Measurements from ENCODE around the gene TYMS. TPM values are rescaled to one million over a fixed set of nuclear protein-coding genes. Genes with fewer than 3 reads are reported as not detected.

The TYMS gene
- total and polyA plus RNA-seq, 9 of the 15 experiments (the other 6 are each of a cell fraction or from before 2014, with no cell fraction given) = 69.1 to 409 (median 175) TPM

DNA sequence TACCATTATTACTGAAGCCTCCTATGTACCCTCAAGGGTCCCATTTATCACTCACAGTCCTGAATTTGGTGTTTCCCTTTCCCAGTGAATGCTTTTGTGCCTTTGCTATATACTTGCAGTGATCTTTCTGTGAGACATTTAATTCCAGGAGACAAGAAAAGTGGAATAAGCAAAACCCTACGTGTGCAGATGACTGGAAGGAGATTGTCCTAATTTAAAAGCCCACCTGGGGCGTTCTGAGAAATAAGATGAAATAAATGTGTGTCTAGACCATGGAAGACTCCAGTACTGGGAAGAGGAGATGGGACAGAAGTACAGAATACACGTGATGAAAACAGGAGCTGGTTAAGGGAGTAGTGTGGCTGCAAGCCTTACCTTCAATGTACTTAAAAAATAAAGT lies 19.3 kb downstream of the TYMS start:
- Histone ChIP-seq H3K4me3 (no peak overlapping the region), H2AFZ (ENCODE audit: low read depth, low read length) (no peak overlapping the region), H3K4me2 (ENCODE audit: insufficient read depth, low read length) (no peak overlapping the region), H3K79me2 (ENCODE audit: control insufficient read depth, insufficient read depth, low read length) (no peaks in the 10 kb centered on the region), H3K9me1 (ENCODE audit: control insufficient read depth, insufficient read depth, low read length) (no peaks in the 10 kb centered on the region), H3K9ac (ENCODE audit: insufficient read depth in 1 of 2, low read depth in 2 of 2, low read length in 2 of 2) (no peak overlapping the region), H3K9me3 (replicated peaks; ENCODE audit: control insufficient read depth, insufficient read depth, low read depth, low read length) (no peaks in the 10 kb centered on the region), H3K36me3 (ENCODE audit: control insufficient read depth, insufficient read depth, low read length) (peaks cover 95% of the 10 kb centered on the region), H3K4me1 (replicated peaks in 1 of 2; ENCODE audit: control insufficient read depth in 2 of 2, insufficient read depth in 2 of 2, low read length in 2 of 2) (peaks cover 0 to 7% of the 10 kb centered on the region in 2 experiments; a peak in 2 of 5 replicates), H3K27me3 (ENCODE audit: control insufficient read depth in 2 of 2, insufficient read depth in 2 of 2, low read length in 2 of 2) (no peaks in the 10 kb centered on the region), H4K20me1 (replicated peaks; ENCODE audit: control insufficient read depth, insufficient read depth, low read length) (no peaks in the 10 kb centered on the region), H3K27ac (ENCODE audit: extremely low read depth, low read depth, low read length) (no peak overlapping the region)
- TF ChIP-seq XRCC4 (IDR thresholded peaks at IDR 0.05; ENCODE audit: extremely low read depth, insufficient read depth, insufficient read length) (no peak), LCOR (CRISPR knock-in tag; IDR thresholded peaks at IDR 0.05) (0 out of 2 replicates have a peak, but pooled peaks have one; percentile 19), POLR2AphosphoS2 (IDR thresholded peaks at IDR 0.05; ENCODE audit: low read length) (0 out of 2 replicates have a peak, but pooled peaks have one; percentile 62)
- DNase-seq (ENCODE audit: extremely low read depth in 1 of 4, low spot score in 3 of 4) (no peak), ATAC-seq (no peak), FAIRE-seq (no peak)
- ChIA-PET CTCF (ENCODE audit: low intra/inter-chr PET ratio) (no interaction called here), POLR2A (interaction anchor here (0.6 kb wide), 2 partner anchors 616 to 1975 kb away, joined by 3 read pairs; no protein-coding TSS in a partner anchor)
- BruUV-seq (replicated peaks) = no TSS peak
- WGBS (ENCODE audit: insufficient coverage, low coverage, missing lambda C conversion rate) = 64% methylated on average over 3 of the region's 3 CpGs
- in situ Hi-C loops (cut with MboI) = no loop called here
- intact Hi-C loops (cut with micrococcal nuclease) = loop anchor here (5.0 kb wide), 1 partner anchor 156 kb away; no protein-coding TSS in a partner anchor

DNA sequence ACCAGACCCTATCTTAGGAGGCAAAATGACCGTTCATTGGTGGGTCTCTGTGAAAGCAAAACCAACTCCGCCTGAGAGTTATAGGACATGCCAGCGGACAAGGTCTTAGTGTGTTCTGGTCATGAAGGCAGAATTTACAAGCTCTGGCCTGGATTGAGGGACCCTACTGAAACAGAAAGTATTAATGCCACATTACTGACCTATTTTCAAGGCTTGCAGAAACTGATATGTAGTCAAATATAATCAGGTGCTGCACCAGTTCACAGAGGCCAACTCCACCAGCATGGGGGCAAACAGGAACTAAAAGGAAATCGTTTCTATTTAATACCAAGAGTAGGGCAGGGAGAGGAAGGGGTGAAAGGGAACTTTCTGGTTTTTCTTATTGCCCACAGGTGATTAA lies 19.7 kb downstream of the TYMS start:
- in situ Hi-C loops (cut with MboI) (no loop called here), intact Hi-C loops (cut with micrococcal nuclease) (loop anchor here (5.0 kb wide), 1 partner anchor 155 kb away; no protein-coding TSS in a partner anchor)
- Histone ChIP-seq H3K9me3 (replicated peaks; ENCODE audit: control insufficient read depth, insufficient read depth, low read depth, low read length) (no peaks in the 10 kb centered on the region), H3K4me1 (replicated peaks in 1 of 2; ENCODE audit: control insufficient read depth in 2 of 2, insufficient read depth in 2 of 2, low read length in 2 of 2) (peaks cover 0 to 7% of the 10 kb centered on the region in 2 experiments; a peak in 2 of 5 replicates), H3K27ac (ENCODE audit: extremely low read depth, low read depth, low read length) (no peak overlapping the region), H3K9me1 (ENCODE audit: control insufficient read depth, insufficient read depth, low read length) (no peaks in the 10 kb centered on the region), H3K9ac (ENCODE audit: insufficient read depth in 1 of 2, low read depth in 2 of 2, low read length in 2 of 2) (no peak overlapping the region), H3K4me2 (ENCODE audit: insufficient read depth, low read length) (no peak overlapping the region), H2AFZ (ENCODE audit: low read depth, low read length) (no peak overlapping the region), H3K79me2 (ENCODE audit: control insufficient read depth, insufficient read depth, low read length) (no peaks in the 10 kb centered on the region), H3K27me3 (ENCODE audit: control insufficient read depth in 2 of 2, insufficient read depth in 2 of 2, low read length in 2 of 2) (no peaks in the 10 kb centered on the region), H3K4me3 (no peak overlapping the region), H4K20me1 (replicated peaks; ENCODE audit: control insufficient read depth, insufficient read depth, low read length) (no peaks in the 10 kb centered on the region), H3K36me3 (ENCODE audit: control insufficient read depth, insufficient read depth, low read length) (peaks cover 95% of the 10 kb centered on the region)
- no peak for DNase-seq (ENCODE audit: extremely low read depth in 1 of 4, low spot score in 3 of 4)
- no peak for ATAC-seq
- no TSS peak for BruUV-seq (replicated peaks)
- POLR2A ChIA-PET = interaction anchor here (0.6 kb wide), 3 partner anchors 134 to 1975 kb away, joined by 3 read pairs; no protein-coding TSS in a partner anchor
- FAIRE-seq = no peak
- TF ChIP-seq, protein P1, sequence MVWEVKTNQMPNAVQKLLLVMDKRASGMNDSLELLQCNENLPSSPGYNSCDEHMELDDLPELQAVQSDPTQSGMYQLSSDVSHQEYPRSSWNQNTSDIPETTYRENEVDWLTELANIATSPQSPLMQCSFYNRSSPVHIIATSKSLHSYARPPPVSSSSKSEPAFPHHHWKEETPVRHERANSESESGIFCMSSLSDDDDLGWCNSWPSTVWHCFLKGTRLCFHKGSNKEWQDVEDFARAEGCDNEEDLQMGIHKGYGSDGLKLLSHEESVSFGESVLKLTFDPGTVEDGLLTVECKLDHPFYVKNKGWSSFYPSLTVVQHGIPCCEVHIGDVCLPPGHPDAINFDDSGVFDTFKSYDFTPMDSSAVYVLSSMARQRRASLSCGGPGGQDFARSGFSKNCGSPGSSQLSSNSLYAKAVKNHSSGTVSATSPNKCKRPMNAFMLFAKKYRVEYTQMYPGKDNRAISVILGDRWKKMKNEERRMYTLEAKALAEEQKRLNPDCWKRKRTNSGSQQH (CRISPR knock-in tag; IDR thresholded peaks at IDR 0.05) = no peak
- 0 out of 2 replicates have a peak, but pooled peaks have one; percentile 4 for TF ChIP-seq POLR2AphosphoS2 (IDR thresholded peaks at IDR 0.05; ENCODE audit: low read length)
- 55% methylated on average over 4 of the region's 4 CpGs for WGBS (ENCODE audit: insufficient coverage, low coverage, missing lambda C conversion rate)
- CTCF ChIA-PET (ENCODE audit: low intra/inter-chr PET ratio) = no interaction called here
